Keratinocyte (primary cell): Measurements from ENCODE around the gene LRGUK. TPM values are rescaled to one million over a fixed set of nuclear protein-coding genes. Genes with fewer than 3 reads are reported as not detected.

Source experiments
- DNase-seq: peaks from one replicate; pipeline ENCODE4 v3.0.0-alpha.2; 2011; ENCODE audit warnings: low read depth, missing footprints, low spot score
- FAIRE-seq: peaks from 2 replicates; lab custom pipeline; 2011; peaks lifted over from hg19 to GRCh38; lab: Jason Lieb, UNC
- H2AFZ ChIP-seq: 2 replicates; pipeline ENCODE4 v1.6.0; 2012; ENCODE audit warnings: low read length, control low read depth, inconsistent platforms; ENCODE audit not compliant: control insufficient read depth
- H3K27ac ChIP-seq: 2 replicates; pipeline ENCODE4 v1.5.1; 2011; ENCODE audit warnings: low read length; ENCODE audit not compliant: control insufficient read depth, insufficient read depth
- H3K27me3 ChIP-seq: 3 replicates; pipeline ENCODE4 v1.6.0; 2011; ENCODE audit warnings: low read length; ENCODE audit not compliant: control insufficient read depth, insufficient read depth; ENCODE audit errors: extremely low read depth
- H3K36me3 ChIP-seq, 2 experiments: 2 replicates in 1 of 2; 3 replicates in 1 of 2; pipeline ENCODE4 v1.5.1; 2011; ENCODE audit warnings: low read length in 2 of 2, mild to moderate bottlenecking in 1 of 2; ENCODE audit not compliant: control insufficient read depth in 2 of 2, insufficient read depth in 2 of 2; ENCODE audit errors: extremely low read depth in 1 of 2
- H3K4me1 ChIP-seq: 3 replicates; pipeline ENCODE4 v1.5.1; 2011; ENCODE audit warnings: low read length; ENCODE audit not compliant: control insufficient read depth, insufficient read depth; ENCODE audit errors: extremely low read depth
- H3K4me2 ChIP-seq: 3 replicates; pipeline ENCODE4 v1.6.0; 2011; ENCODE audit warnings: low read depth, low read length; ENCODE audit not compliant: control insufficient read depth, insufficient read depth; ENCODE audit errors: extremely low read depth
- H3K4me3 ChIP-seq, 3 experiments: fragments of 200-600 bp in 1 of 3; sonication (generic) in 1 of 3; 2 replicates in 2 of 3; 3 replicates in 1 of 3; pipeline ENCODE4 v1.5.1; 2011 to 2016; ENCODE audit warnings: low read length in 3 of 3, mild to moderate bottlenecking in 3 of 3, control low read depth in 2 of 3, inconsistent platforms in 1 of 3, low read depth in 1 of 3, mixed read lengths in 1 of 3, mixed run types in 1 of 3, moderate library complexity in 1 of 3; ENCODE audit not compliant: control insufficient read depth in 2 of 3, insufficient read depth in 2 of 3; ENCODE audit errors: extremely low read depth in 1 of 3
- H3K79me2 ChIP-seq: 2 replicates; pipeline ENCODE4 v1.6.0; 2012; ENCODE audit warnings: low read length; ENCODE audit not compliant: control insufficient read depth, insufficient read depth
- H3K9ac ChIP-seq: 3 replicates; pipeline ENCODE4 v1.6.0; 2011; ENCODE audit warnings: low read length; ENCODE audit not compliant: control insufficient read depth, insufficient read depth; ENCODE audit errors: extremely low read depth
- H3K9me1 ChIP-seq: 3 replicates; pipeline ENCODE4 v1.6.0; 2011; ENCODE audit warnings: low read length; ENCODE audit not compliant: control insufficient read depth, insufficient read depth; ENCODE audit errors: extremely low read depth
- H3K9me3 ChIP-seq: 2 replicates; pipeline ENCODE4 v1.5.1; 2012; ENCODE audit warnings: low read depth, low read length; ENCODE audit not compliant: control insufficient read depth
- H4K20me1 ChIP-seq: 3 replicates; pipeline ENCODE4 v1.6.0; 2011; ENCODE audit warnings: low read length; ENCODE audit not compliant: control insufficient read depth, insufficient read depth; ENCODE audit errors: extremely low read depth
- EZH2 ChIP-seq: IDR thresholded peaks from one replicate; pipeline ENCODE4 v1.6.1; 2012; ENCODE audit warnings: inconsistent platforms, mild to moderate bottlenecking, low read length, moderate library complexity
- dilution Hi-C: fragments of 300-500 bp; cut with MboI; formaldehyde crosslinking; loops from one replicate; pipeline ENCODE4 v1.7.0; 2020; ENCODE audit warnings: low sequenced_read_pairs; ENCODE audit not compliant: extremely low pct_ligation_motif_present
- polyA plus RNA-seq, 5 experiments: library from polyadenylated mRNA; depleted of rRNA in 3 of 5; stranded (reverse) in 3 of 5; stranded (forward) in 1 of 5; unstranded in 1 of 5; fragments of >200 nt; gene quantifications; 1 replicate in 1 of 5; 2 replicates in 3 of 5; 3 replicates in 1 of 5; pipeline versions ENCODE4 v1.2.1 to v1.2.3, GENCODE V29; 2011 to 2012; ENCODE audit warnings: missing spikeins in 2 of 5, low read depth in 1 of 5, low replicate concordance in 1 of 5
- TF ChIP-seq, protein P1 (sequence below), 3 experiments: IDR thresholded peaks in 1 of 3; conservative IDR thresholded peaks in 1 of 3; optimal IDR thresholded peaks in 1 of 3; 2 replicates in 2 of 3; 3 replicates in 1 of 3; pipeline versions ENCODE3 to v1.5.1; 2011; ENCODE audit warnings: low read length in 3 of 3, mild to moderate bottlenecking in 3 of 3, moderate library complexity in 2 of 3, control low read depth in 1 of 3, inconsistent platforms in 1 of 3; ENCODE audit not compliant: insufficient read depth in 2 of 3; ENCODE audit errors: extremely low read depth in 1 of 3

LRGUK gene
- polyA plus RNA-seq, 1 donor (not counting 4 experiments of a cell fraction or from before 2014, with no cell fraction given): 0.50 TPM

DNA sequence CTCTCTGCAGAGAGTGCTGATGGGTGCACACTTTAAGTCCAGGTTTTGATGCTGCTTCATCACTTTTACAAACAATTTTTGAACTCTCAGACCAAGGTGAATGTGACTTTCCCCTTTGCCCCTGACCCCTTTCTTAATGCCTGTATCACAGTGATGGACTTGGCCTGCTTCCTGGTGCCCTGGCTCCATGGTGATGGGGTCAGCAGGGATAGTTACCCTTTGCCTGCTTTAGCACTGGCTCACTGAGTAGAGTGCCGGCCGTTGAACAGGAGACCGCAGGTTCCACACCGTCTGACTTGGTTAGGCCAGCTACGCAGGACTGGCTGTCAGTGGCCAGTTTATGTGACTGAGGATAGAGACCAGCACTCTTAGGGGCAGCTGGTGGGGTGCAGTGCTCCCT lies 40.1 kb downstream of the LRGUK start:
- no peaks in the 10 kb centered on the region for H4K20me1 ChIP-seq
- no peaks in the 10 kb centered on the region for H3K36me3 ChIP-seq
- no peak overlapping the region for H3K27ac ChIP-seq
- H3K9ac ChIP-seq: no peak overlapping the region
- TF ChIP-seq, protein P1, sequence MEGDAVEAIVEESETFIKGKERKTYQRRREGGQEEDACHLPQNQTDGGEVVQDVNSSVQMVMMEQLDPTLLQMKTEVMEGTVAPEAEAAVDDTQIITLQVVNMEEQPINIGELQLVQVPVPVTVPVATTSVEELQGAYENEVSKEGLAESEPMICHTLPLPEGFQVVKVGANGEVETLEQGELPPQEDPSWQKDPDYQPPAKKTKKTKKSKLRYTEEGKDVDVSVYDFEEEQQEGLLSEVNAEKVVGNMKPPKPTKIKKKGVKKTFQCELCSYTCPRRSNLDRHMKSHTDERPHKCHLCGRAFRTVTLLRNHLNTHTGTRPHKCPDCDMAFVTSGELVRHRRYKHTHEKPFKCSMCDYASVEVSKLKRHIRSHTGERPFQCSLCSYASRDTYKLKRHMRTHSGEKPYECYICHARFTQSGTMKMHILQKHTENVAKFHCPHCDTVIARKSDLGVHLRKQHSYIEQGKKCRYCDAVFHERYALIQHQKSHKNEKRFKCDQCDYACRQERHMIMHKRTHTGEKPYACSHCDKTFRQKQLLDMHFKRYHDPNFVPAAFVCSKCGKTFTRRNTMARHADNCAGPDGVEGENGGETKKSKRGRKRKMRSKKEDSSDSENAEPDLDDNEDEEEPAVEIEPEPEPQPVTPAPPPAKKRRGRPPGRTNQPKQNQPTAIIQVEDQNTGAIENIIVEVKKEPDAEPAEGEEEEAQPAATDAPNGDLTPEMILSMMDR (optimal IDR thresholded peaks at IDR 0.05 in 1 of 3, IDR thresholded peaks at IDR 0.05 in 1 of 3, conservative IDR thresholded peaks at IDR 0.05 in 1 of 3; ENCODE audit: extremely low read depth in 1 of 3, insufficient read depth in 2 of 3, low read length in 3 of 3): no peak
- TF ChIP-seq EZH2: no peak
- H3K4me3 ChIP-seq: no peak overlapping the region
- no peak for DNase-seq
- H3K9me3 ChIP-seq: no peaks in the 10 kb centered on the region
- H3K4me2 ChIP-seq: no peak overlapping the region
- H3K79me2 ChIP-seq: no peaks in the 10 kb centered on the region
- no peak for FAIRE-seq
- H3K27me3 ChIP-seq: no peaks in the 10 kb centered on the region
- dilution Hi-C loops: no loop called here
- no peaks in the 10 kb centered on the region for H3K9me1 ChIP-seq
- no peak overlapping the region for H2AFZ ChIP-seq
- no peaks in the 10 kb centered on the region for H3K4me1 ChIP-seq

DNA sequence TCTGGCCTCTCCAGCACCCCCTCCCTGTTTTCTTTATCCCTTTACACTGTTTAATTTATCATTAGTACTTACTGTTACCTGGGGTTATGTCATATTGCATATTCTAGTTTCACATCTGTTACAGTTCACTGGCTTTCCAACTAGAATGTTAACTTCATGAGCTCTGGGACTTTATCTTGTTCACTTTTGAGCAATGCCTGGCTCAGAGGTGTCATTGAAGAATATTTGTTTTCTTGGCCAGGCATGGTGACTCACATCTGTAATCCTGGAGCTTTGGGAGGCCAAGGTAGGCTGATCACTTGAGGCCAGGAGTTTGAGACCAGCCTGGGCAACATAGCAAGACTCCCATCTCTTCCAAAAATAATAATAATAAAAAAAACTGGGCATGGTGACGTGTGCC lies 40.7 kb downstream of the LRGUK start:
- no peak overlapping the region for H3K27ac ChIP-seq
- no peak overlapping the region for H3K4me2 ChIP-seq
- no peaks in the 10 kb centered on the region for H3K36me3 ChIP-seq
- H3K4me1 ChIP-seq: no peaks in the 10 kb centered on the region
- H3K9me1 ChIP-seq: no peaks in the 10 kb centered on the region
- FAIRE-seq (no peak), DNase-seq (no peak)
- H2AFZ ChIP-seq: no peak overlapping the region
- H4K20me1 ChIP-seq: no peaks in the 10 kb centered on the region
- H3K4me3 ChIP-seq: no peak overlapping the region
- dilution Hi-C loops: no loop called here
- no peaks in the 10 kb centered on the region for H3K9me3 ChIP-seq
- H3K27me3 ChIP-seq: no peaks in the 10 kb centered on the region
- no peak overlapping the region for H3K9ac ChIP-seq
- TF ChIP-seq, protein P1 (optimal IDR thresholded peaks at IDR 0.05 in 1 of 3, IDR thresholded peaks at IDR 0.05 in 1 of 3, conservative IDR thresholded peaks at IDR 0.05 in 1 of 3; ENCODE audit: extremely low read depth in 1 of 3, insufficient read depth in 2 of 3, low read length in 3 of 3): no peak
- TF ChIP-seq EZH2: no peak
- no peaks in the 10 kb centered on the region for H3K79me2 ChIP-seq
